GM12864 (cell line): ENCODE measurements around the gene RIN2.

Source experiments
- DNase-seq: peaks from one replicate; pipeline ENCODE4 v3.0.0-alpha.2; 2011; ENCODE audit warnings: low read depth
- H3K4me3 ChIP-seq: 2 replicates; pipeline ENCODE4 v1.5.1; 2011; ENCODE audit warnings: mild to moderate bottlenecking, low read depth, low read length, control low read depth
- CTCF ChIP-seq: IDR thresholded peaks from 2 replicates; pipeline ENCODE4 v1.5.1; 2011; ENCODE audit warnings: low read depth, mild to moderate bottlenecking, moderate library complexity, low read length, control low read depth, inconsistent platforms; ENCODE audit errors: missing control alignments

RIN2 gene

GRCh38 chr20:19745106-19745505 lies 13.0 kb upstream of the RIN2 start:
- H3K4me3 ChIP-seq: no peak overlapping the region
- no peak for DNase-seq
- no peak for TF ChIP-seq CTCF

- no peak for TF ChIP-seq CTCF
- no peak for DNase-seq
- no peak overlapping the region for H3K4me3 ChIP-seq
Measured at GRCh38 chr20:19745584-19745983, 12.5 kb upstream of the RIN2 start.

- no peak for DNase-seq
- TF ChIP-seq CTCF: no peak
- no peak overlapping the region for H3K4me3 ChIP-seq
Measured at GRCh38 chr20:19746396-19746795, 11.7 kb upstream of the RIN2 start.

GRCh38 chr20:19747903-19748302 lies 10.2 kb upstream of the RIN2 start:
- H3K4me3 ChIP-seq: no peak overlapping the region
- no peak for DNase-seq
- no peak for TF ChIP-seq CTCF

GRCh38 chr20:19748681-19749080 lies 9.4 kb upstream of the RIN2 start:
- no peak for DNase-seq
- TF ChIP-seq CTCF: no peak
- H3K4me3 ChIP-seq: no peak overlapping the region

GRCh38 chr20:19749618-19750071 lies 8.4 kb upstream of the RIN2 start:
- no peak for DNase-seq
- TF ChIP-seq CTCF: no peak
- H3K4me3 ChIP-seq: no peak overlapping the region

- no peak for TF ChIP-seq CTCF
- H3K4me3 ChIP-seq: no peak overlapping the region
- DNase-seq: no peak
Measured at GRCh38 chr20:19750101-19750606, 7.9 kb upstream of the RIN2 start.
